Psoas muscle (tissue), 8 donors: Measurements from ENCODE around the gene SUGP2. TPM values are rescaled to one million over a fixed set of nuclear protein-coding genes. Genes with fewer than 3 reads are reported as not detected.
A peak's percentile ranks its signal among the peaks of the same experiment; 100 is the strongest.

ENCODE experiments used
- ATAC-seq, 4 donors: fragments of 200-7000 bp; cut with Tn5 transposase; one replicate each; pipeline ENCODE4 v1.9.1; 2020; ENCODE audit warnings: moderate library complexity in 3 of 4, mild to moderate bottlenecking in 2 of 4
- DNase-seq, 2 donors: peaks; one replicate each; pipeline ENCODE4 v3.0.0-alpha.2; 2020
- H3K27ac ChIP-seq: fragments of 200-600 bp; one replicate; pipeline ENCODE4 v1.8.0; 2022
- H3K27me3 ChIP-seq, 3 donors: fragments of 200-600 bp in 1 of 3; one replicate each; pipeline versions ENCODE4 v1.6.1 to v1.8.0; 2013 to 2022; ENCODE audit warnings: low read length in 2 of 3, mild to moderate bottlenecking in 2 of 3, moderate library complexity in 1 of 3; ENCODE audit not compliant: insufficient read depth in 3 of 3
- H3K36me3 ChIP-seq, 2 donors: fragments of 200-600 bp in 1 of 2; one replicate each; pipeline versions ENCODE4 v1.6.1 to v1.8.0; 2013 to 2022; ENCODE audit warnings: low read depth in 1 of 2, mild to moderate bottlenecking in 1 of 2, moderate library complexity in 1 of 2; ENCODE audit not compliant: insufficient read depth in 1 of 2
- H3K4me1 ChIP-seq: fragments of 200-600 bp; one replicate; pipeline ENCODE4 v1.8.0; 2022
- H3K4me3 ChIP-seq: fragments of 200-600 bp; one replicate; pipeline ENCODE4 v1.8.0; 2022; ENCODE audit warnings: mild to moderate bottlenecking
- H3K9me3 ChIP-seq: fragments of 200-600 bp; one replicate; pipeline ENCODE4 v1.8.0; 2022
- CTCF ChIP-seq: fragments of 200-600 bp; IDR thresholded peaks from one replicate; pipeline ENCODE4 v1.8.0; 2022; ENCODE audit warnings: antibody characterized with exemption
- WGBS, 3 donors: extraction: QIAGEN DNeasy Blood & Tissue Kit; methylation state at CpG; one replicate each; pipeline versions ENCODE4 v1.1.6 to v1.1.7; 2013; 5-methylcytosine and 5-hydroxymethylcytosine counted together
- intact Hi-C, 2 donors: fragments of 100-400 bp; cut with DNase I; formaldehyde crosslinking; loops; one replicate each; pipeline versions ENCODE4 v1.11.0 to v1.14.2; 2022
- polyA plus RNA-seq, 3 donors: library from polyadenylated mRNA; stranded (reverse); fragments of 200-250 nt; gene quantifications; one replicate each; pipeline ENCODE4 v1.2.3, GENCODE V29; 2013
- total RNA-seq, 4 donors: library from RNA; stranded (reverse); fragmentation: NEBNext Ultra II Directional in 2 of 4; extraction: Animal tissue kit (Norgen Biotek cat#: 25700) in 2 of 4; gene quantifications; one replicate each; pipeline versions ENCODE4 v1.2.1 to v1.2.4, GENCODE V29; 2021 to 2023
- donor health status: healthy with polysubstance abuse.
- donor health status: DM: no; HTN: no; CAD: no; lungs with moderate emphysema.
- donor health status: Bipolar disorder and iron deficiency.
- donor health status: healthy.
- donor health status: DM: yes; HTN: yes; CAD: no.
- donor health status: DM: no; HTN: no; CAD: no.
- donor health status: DM: no; HTN: no; CAD: no.
- donor health status: DM: yes; HTN: yes; CAD: no.

Gene SUGP2
- total and polyA plus RNA-seq, 7 donors, result 31.8 to 53.3 (median 43.9) TPM

DNA sequence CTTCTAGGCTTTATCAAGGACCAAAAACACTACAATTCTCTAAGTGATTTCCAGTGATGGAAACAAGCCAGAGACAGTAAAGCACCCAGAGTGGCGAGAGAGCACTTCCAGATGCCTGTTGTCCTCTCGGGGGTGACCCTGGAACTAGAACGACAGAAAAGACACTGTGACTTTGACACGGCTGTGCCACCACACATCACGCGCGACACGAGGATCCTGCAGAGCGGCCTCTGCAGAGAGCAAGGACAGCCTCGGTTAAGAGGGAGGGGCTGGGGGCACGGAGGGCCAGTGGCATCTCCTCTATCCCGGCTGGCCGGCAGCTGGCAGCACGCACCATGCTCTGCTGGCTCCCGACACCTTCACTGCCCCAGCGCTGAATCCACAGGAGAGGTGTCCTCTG lies 42.3 kb downstream of the SUGP2 start:
- no peak for TF ChIP-seq CTCF
- 75 to 81% (median 78%) methylated on average over 16 of the region's 16 CpGs for WGBS, 3 donors
- Histone ChIP-seq H3K4me1 (no peaks in the 10 kb centered on the region), H3K4me3 (no peak overlapping the region), H3K36me3 (peaks cover 4 to 56% of the 10 kb centered on the region in 2 donors), H3K9me3 (no peaks in the 10 kb centered on the region), H3K27me3 (no peaks in the 10 kb centered on the region), H3K27ac (no peak overlapping the region)
- DNase-seq (no peak), ATAC-seq (no peak)
- intact Hi-C loops, result no loop called here

DNA sequence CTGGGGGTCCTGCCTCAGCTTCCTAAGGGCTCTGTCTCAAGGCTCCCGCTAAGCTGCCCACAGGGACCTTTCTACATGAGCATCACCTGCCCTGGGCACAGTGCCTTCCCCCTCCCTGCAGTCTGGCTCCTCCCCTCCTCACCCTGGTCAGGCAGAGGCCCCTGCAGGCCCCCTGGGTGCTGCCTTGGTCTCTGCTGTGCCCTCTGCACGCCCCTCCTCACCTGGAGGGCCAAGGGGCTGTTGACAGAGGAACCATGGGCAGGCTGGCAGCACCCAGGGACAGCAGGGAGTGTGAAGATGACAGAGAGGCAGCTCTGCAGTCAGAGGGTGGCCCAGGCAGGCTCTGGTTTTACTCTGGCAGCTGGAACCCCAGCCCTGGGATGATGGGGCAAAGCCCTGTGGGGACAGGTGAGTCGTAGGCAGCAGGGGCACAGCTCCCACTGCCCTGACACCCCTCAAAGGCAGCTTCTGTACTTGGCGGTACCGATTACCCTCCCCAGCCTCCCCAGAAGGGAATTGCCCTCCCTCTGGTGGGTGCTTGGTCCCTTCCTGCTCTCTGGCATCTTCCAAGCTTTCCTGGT lies 43.1 kb downstream of the SUGP2 start:
- H3K36me3 ChIP-seq, result peaks cover 4 to 48% of the 10 kb centered on the region in 2 donors
- no peaks in the 10 kb centered on the region for H3K9me3 ChIP-seq
- H3K27me3 ChIP-seq, result peaks cover 0 to 3% (median 0%) of the 10 kb centered on the region in 3 donors
- no peak overlapping the region for H3K27ac ChIP-seq
- H3K4me1 ChIP-seq, result no peaks in the 10 kb centered on the region
- WGBS, 3 donors, result 81 to 90% (median 84%) methylated on average over 5 of the region's 5 CpGs
- ATAC-seq, result peak in 1 of 4 donors; percentile 13
- H3K4me3 ChIP-seq, result no peak overlapping the region
- no peak for TF ChIP-seq CTCF
- intact Hi-C loops, result no loop called here
- no peak for DNase-seq

DNA sequence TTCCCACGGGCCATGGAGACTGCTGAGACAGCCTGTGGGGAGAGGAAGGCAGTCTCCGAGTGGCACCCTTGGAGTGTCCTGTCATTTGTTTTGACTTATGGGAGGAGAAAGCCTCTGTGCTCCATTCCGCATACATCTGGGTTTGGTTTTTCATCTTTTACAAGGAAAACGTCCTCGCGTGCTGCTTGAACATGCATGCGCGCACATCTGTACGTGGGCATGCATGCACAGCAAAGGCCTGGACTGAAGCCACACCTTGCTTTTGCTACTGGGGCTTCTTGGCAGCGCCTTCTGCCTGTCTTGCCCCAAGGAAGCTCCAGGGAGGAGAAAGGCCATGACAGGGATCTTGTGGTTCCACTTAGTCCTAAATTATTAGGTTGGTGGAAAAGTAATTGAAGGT lies 44.0 kb downstream of the SUGP2 start:
- no peaks in the 10 kb centered on the region for H3K4me1 ChIP-seq
- H3K27me3 ChIP-seq, result peaks cover 0 to 6% (median 0%) of the 10 kb centered on the region in 3 donors
- TF ChIP-seq CTCF, result no peak
- no peaks in the 10 kb centered on the region for H3K9me3 ChIP-seq
- 72 to 76% (median 75%) methylated on average over 10 of the region's 10 CpGs for WGBS, 3 donors
- peaks cover 2 to 39% of the 10 kb centered on the region in 2 donors for H3K36me3 ChIP-seq
- intact Hi-C loops, result loop anchor here in 1 of 2 donors (5.0 kb wide), 2 partner anchors 47 to 97 kb away; partner anchors contain the start of gene HOMER3
- DNase-seq (no peak), ATAC-seq (no peak)
- no peak overlapping the region for H3K27ac ChIP-seq
- H3K4me3 ChIP-seq, result no peak overlapping the region

DNA sequence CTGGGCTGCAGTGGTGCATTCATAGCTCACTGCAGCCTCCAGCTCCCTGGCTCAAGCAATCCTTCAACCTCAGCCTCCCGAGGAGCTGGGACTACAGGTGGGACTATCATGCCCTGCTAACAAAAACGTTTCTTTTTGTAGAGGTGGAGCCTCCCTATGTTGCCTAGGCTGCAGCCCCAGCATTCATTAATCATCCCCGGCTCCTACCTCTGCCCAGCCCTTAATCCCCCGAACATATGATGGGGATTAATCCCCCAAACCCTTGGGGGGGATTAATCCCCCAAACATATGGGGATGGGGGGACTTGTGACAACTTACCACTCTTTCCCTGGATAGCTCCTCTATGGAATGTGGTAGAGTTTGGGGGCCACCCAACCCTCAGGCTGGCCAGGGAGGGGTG lies 45.9 kb downstream of the SUGP2 start:
- TF ChIP-seq CTCF, result no peak
- no peaks in the 10 kb centered on the region for H3K9me3 ChIP-seq
- H3K4me3 ChIP-seq, result no peak overlapping the region
- H3K27ac ChIP-seq, result no peak overlapping the region
- peaks cover 0 to 20% of the 10 kb centered on the region in 2 donors for H3K36me3 ChIP-seq
- ATAC-seq (no peak), DNase-seq (no peak)
- peaks cover 0 to 10% (median 2%) of the 10 kb centered on the region in 3 donors for H3K27me3 ChIP-seq
- intact Hi-C loops, result loop anchor here in 1 of 2 donors (5.0 kb wide), 2 partner anchors 45 to 95 kb away; partner anchors contain the start of gene HOMER3
- H3K4me1 ChIP-seq, result no peaks in the 10 kb centered on the region
- 30 to 35% (median 32%) methylated on average over 4 of the region's 4 CpGs for WGBS, 3 donors

- no peaks in the 10 kb centered on the region for H3K9me3 ChIP-seq
- H3K4me3 ChIP-seq, result no peak overlapping the region
- H3K27me3 ChIP-seq, result peaks cover 0 to 10% (median 2%) of the 10 kb centered on the region in 3 donors
- 19 to 27% (median 25%) methylated on average over 7 of the region's 7 CpGs for WGBS, 3 donors
- no peaks in the 10 kb centered on the region for H3K4me1 ChIP-seq
- H3K36me3 ChIP-seq, result peaks cover 0 to under 1% of the 10 kb centered on the region in 2 donors
- TF ChIP-seq CTCF, result no peak
- DNase-seq, result no peak
- H3K27ac ChIP-seq, result peak overlapping the region; percentile 9
- intact Hi-C loops, result loop anchor here in 1 of 2 donors (5.0 kb wide), 2 partner anchors 43 to 93 kb away; partner anchors contain the start of gene HOMER3
- ATAC-seq, result no peak
These were observed 48.1 kb downstream of the SUGP2 start for GRCh38 chr19:18985257-18985656.
